Endothelial cell of umbilical vein (primary cell): ENCODE data around the gene AKAP5. TPM values are rescaled to one million over a fixed set of nuclear protein-coding genes. Genes with fewer than 3 reads are reported as not detected.

Experiments
- BruUV-seq: library from RNA; stranded (reverse); fragments of 400-500 nt; replicated peaks from 2 replicates; lab custom pipeline; 2021; lab: Mats Ljungman, UMichigan
- CTCF ChIA-PET: fragments of 300-600, 350-600 bp; sonication (Branson Sonifier 250); formaldehyde crosslinking; loops from one replicate; lab custom pipeline; 2021; ENCODE audit warnings: antibody characterized with exemption, inconsistent platforms; lab: Charles Lee
- POLR2A ChIA-PET: fragments of 300-600, 350-600 bp; sonication (Branson Sonifier 250); formaldehyde crosslinking; loops from one replicate; lab custom pipeline; 2021; ENCODE audit warnings: antibody characterized with exemption, inconsistent platforms; lab: Charles Lee
- DNase-seq: peaks from one replicate; pipeline ENCODE4 v3.0.0-alpha.2; 2011; ENCODE audit warnings: low read depth, low spot score
- FAIRE-seq: peaks from 2 replicates; lab custom pipeline; 2011; peaks lifted over from hg19 to GRCh38; lab: Jason Lieb, UNC
- H2AFZ ChIP-seq: 2 replicates; pipeline ENCODE4 v1.6.0; 2012; ENCODE audit warnings: low read depth, low read length, control low read depth, inconsistent platforms
- H3K27ac ChIP-seq: 2 replicates; pipeline ENCODE4 v1.5.1; 2011; ENCODE audit warnings: low read depth, mild to moderate bottlenecking, control low read depth, low read length, moderate library complexity; ENCODE audit not compliant: insufficient read depth
- H3K27me3 ChIP-seq, 2 experiments: 2 replicates each; pipeline versions ENCODE4 v1.6.0 to v1.6.1; 2011; ENCODE audit warnings: low read length in 2 of 2, mixed read lengths in 1 of 2; ENCODE audit not compliant: control insufficient read depth in 2 of 2, insufficient read depth in 2 of 2
- H3K36me3 ChIP-seq, 2 experiments: 2 replicates in 1 of 2; 3 replicates in 1 of 2; pipeline ENCODE4 v1.5.1; 2011; ENCODE audit warnings: low read length in 2 of 2, mild to moderate bottlenecking in 1 of 2, moderate library complexity in 1 of 2; ENCODE audit not compliant: control insufficient read depth in 2 of 2, insufficient read depth in 2 of 2; ENCODE audit errors: extremely low read depth in 1 of 2
- H3K4me1 ChIP-seq: 3 replicates; pipeline ENCODE4 v1.5.1; 2011; ENCODE audit warnings: mild to moderate bottlenecking, low read length; ENCODE audit not compliant: control insufficient read depth, insufficient read depth; ENCODE audit errors: extremely low read depth
- H3K4me2 ChIP-seq: 2 replicates; pipeline ENCODE4 v1.6.1; 2011; ENCODE audit warnings: low read length, control low read depth, mixed read lengths; ENCODE audit not compliant: insufficient read depth
- H3K4me3 ChIP-seq, 3 experiments: fragments of 200-600 bp in 1 of 3; sonication (generic), shearing (Covaris generic) in 1 of 3; replicated peaks in 1 of 3; 2 replicates each; pipeline ENCODE4 v1.5.1; 2011 to 2016; ENCODE audit warnings: control low read depth in 3 of 3, low read length in 3 of 3, mild to moderate bottlenecking in 2 of 3, inconsistent platforms in 1 of 3, low read depth in 1 of 3, moderate library complexity in 1 of 3; ENCODE audit not compliant: insufficient read depth in 1 of 3
- H3K79me2 ChIP-seq: 2 replicates; pipeline ENCODE4 v1.6.0; 2012; ENCODE audit warnings: low read length, inconsistent platforms; ENCODE audit not compliant: control insufficient read depth, insufficient read depth
- H3K9ac ChIP-seq: replicated peaks from 2 replicates; pipeline ENCODE3; 2011; ENCODE audit warnings: low read length, control low read depth; ENCODE audit not compliant: insufficient read depth; ENCODE audit errors: extremely low read depth
- H3K9me1 ChIP-seq: replicated peaks from 3 replicates; pipeline ENCODE4 v1.6.0; 2011; ENCODE audit warnings: mild to moderate bottlenecking, low read length; ENCODE audit not compliant: control insufficient read depth, insufficient read depth; ENCODE audit errors: extremely low read depth
- H3K9me3 ChIP-seq: replicated peaks from 2 replicates; pipeline ENCODE4 v1.5.1; 2012; ENCODE audit warnings: low read length, inconsistent platforms; ENCODE audit not compliant: control insufficient read depth, insufficient read depth
- H4K20me1 ChIP-seq: replicated peaks from 2 replicates; pipeline ENCODE3; 2011; ENCODE audit warnings: mild to moderate bottlenecking, low read length; ENCODE audit not compliant: control insufficient read depth, insufficient read depth; ENCODE audit errors: extremely low read depth
- CTCF ChIP-seq, 2 donors: IDR thresholded peaks; 1 replicate in 1 of 2; 2 replicates in 1 of 2; pipeline ENCODE4 v1.5.1; 2011; ENCODE audit warnings: low read length in 2 of 2, mild to moderate bottlenecking in 2 of 2, moderate library complexity in 2 of 2, control low read depth in 1 of 2, inconsistent platforms in 1 of 2, low read depth in 1 of 2; ENCODE audit not compliant: insufficient read depth in 1 of 2; ENCODE audit errors: extremely low read depth in 1 of 2
- FOS ChIP-seq: IDR thresholded peaks from 2 replicates; pipeline ENCODE4 v1.6.1; 2011; ENCODE audit warnings: mild to moderate bottlenecking, low read length, moderate library complexity, borderline replicate concordance; ENCODE audit not compliant: insufficient read depth
- GATA2 ChIP-seq: IDR thresholded peaks from 2 replicates; pipeline ENCODE4 v1.7.0; 2011; ENCODE audit warnings: low read depth, mild to moderate bottlenecking, moderate library complexity, mixed read lengths, low read length; ENCODE audit not compliant: insufficient read length, insufficient read depth
- JUN ChIP-seq: IDR thresholded peaks from 2 replicates; pipeline ENCODE4 v1.6.1; 2011; ENCODE audit warnings: borderline replicate concordance, low read depth; ENCODE audit not compliant: insufficient read length, insufficient read depth
- MAX ChIP-seq: IDR thresholded peaks from 2 replicates; pipeline ENCODE4 v1.6.1; 2011; ENCODE audit not compliant: insufficient read depth, insufficient read length
- POLR2A ChIP-seq: IDR thresholded peaks from 2 replicates; pipeline ENCODE4 v1.6.1; 2012; ENCODE audit warnings: low read depth, mild to moderate bottlenecking, control low read depth, low read length
- POLR2AphosphoS5 ChIP-seq: IDR thresholded peaks from 2 replicates; pipeline ENCODE4 v1.6.1; 2012; ENCODE audit warnings: low read depth, mild to moderate bottlenecking, control low read depth, low read length, moderate library complexity; ENCODE audit not compliant: insufficient read depth
- dilution Hi-C: fragments of 300-500 bp; cut with MboI; formaldehyde crosslinking; loops from one replicate; pipeline ENCODE4 v1.15.0; 2019; ENCODE audit warnings: low sequenced_read_pairs; ENCODE audit not compliant: extremely low pct_ligation_motif_present
- intact Hi-C: fragments of 100-400 bp; cut with micrococcal nuclease; formaldehyde crosslinking; loops from one replicate; pipeline ENCODE4 v1.10.0; 2022
- polyA plus RNA-seq, 4 experiments: library from polyadenylated mRNA; depleted of rRNA in 3 of 4; stranded (reverse) in 3 of 4; unstranded in 1 of 4; fragments of >200 nt; gene quantifications; 2 replicates each; pipeline versions ENCODE4 v1.2.1 to v1.2.3, GENCODE V29; 2011 to 2012; ENCODE audit warnings: missing spikeins in 1 of 4
- total RNA-seq: library from RNA; stranded (reverse); gene quantifications from 2 replicates; pipeline ENCODE4 v1.2.3, GENCODE V29; 2021

AKAP5 gene
- total and polyA plus RNA-seq, 2 donors (not counting 3 experiments of a cell fraction or from before 2014, with no cell fraction given), result 0.10 to 0.75 TPM

- Histone ChIP-seq H3K9me3 (no peaks in the 10 kb centered on the region), H3K4me2 (no peak overlapping the region), H3K27me3 (no peaks in the 10 kb centered on the region), H3K9ac (no peak overlapping the region), H2AFZ (no peak overlapping the region), H3K4me1 (peaks cover 25% of the 10 kb centered on the region), H3K27ac (no peak overlapping the region), H4K20me1 (peaks cover 23% of the 10 kb centered on the region), H3K9me1 (no peaks in the 10 kb centered on the region), H3K79me2 (peaks cover 82% of the 10 kb centered on the region), H3K4me3 (no peak overlapping the region), H3K36me3 (no peaks in the 10 kb centered on the region)
- POLR2A ChIA-PET, result interaction anchor here (0.8 kb wide), 1 partner anchor 121 kb away, joined by 4 read pairs; the partner anchor contains the start of gene MTHFD1
- CTCF ChIA-PET, result interaction anchor here (3.0 kb wide), 1 partner anchor 12 kb away, joined by 25 read pairs; no protein-coding TSS in a partner anchor
- no TSS peak for BruUV-seq
- TF ChIP-seq POLR2AphosphoS5, result no peak
- TF ChIP-seq FOS, result no peak
- TF ChIP-seq POLR2A, result no peak
- TF ChIP-seq MAX, result no peak
- no peak for TF ChIP-seq JUN
- no peak for TF ChIP-seq GATA2
- no peak for TF ChIP-seq CTCF (IDR thresholded peaks at IDR 0.05; ENCODE audit: extremely low read depth in 1 of 2, insufficient read depth in 1 of 2, low read depth in 1 of 2, low read length in 2 of 2)
- FAIRE-seq, result no peak
- no peak for DNase-seq
- intact Hi-C loops, result loop anchor here (10.0 kb wide), 1 partner anchor 864 kb away; the partner anchor contains the start of gene WDR89
- dilution Hi-C loops, result no loop called here
These were observed 43.7 kb downstream of the AKAP5 start for GRCh38 chr14:64509036-64509435.
